SK-N-SH (cell line): ENCODE data around the gene CLEC18A. TPM values are rescaled to one million over a fixed set of nuclear protein-coding genes. Genes with fewer than 3 reads are reported as not detected.

ENCODE experiments used
- polyA plus RNA-seq, 3 experiments: library from polyadenylated mRNA; depleted of rRNA; stranded (reverse); fragments of >200 nt; gene quantifications; 2 replicates each; pipeline ENCODE4 v1.2.3, GENCODE V29; 2012
- small RNA-seq, 7 experiments: library from RNA; depleted of rRNA; stranded (forward); fragments of <200 nt; gene quantifications; one replicate each; pipeline ENCODE3, GENCODE V24; 2012

CLEC18A gene
- polyA plus RNA-seq, 1 of the 3 experiments (the other 2 are of a cell fraction) = 0.20 TPM

Small RNA genes within 50 kb of the gene (small RNA-seq; reads per million reads assigned to genes)
- 0 reads per million in 7 experiments for gene AC026468.1
- gene MIR140 = 108 to 2,527 (median 1,272) reads per million in 7 experiments

Other genes starting within 250 kb of the CLEC18A start
- gene NQO1, start 224.8 kb upstream of the CLEC18A start, polyA plus RNA-seq (2012; rRNA removed) = 152 and 162 TPM in 2 replicates
- 79.5 and 86.3 TPM in 2 replicates for gene NOB1, start 196.4 kb upstream of the CLEC18A start, polyA plus RNA-seq (2012; rRNA removed)
- 9.2 and 13.3 TPM in 2 replicates for gene WWP2, start 189.0 kb upstream of the CLEC18A start, polyA plus RNA-seq (2012; rRNA removed)
- gene PDPR, start 163.0 kb downstream of the CLEC18A start, polyA plus RNA-seq (2012; rRNA removed) = 17.1 and 24.2 TPM in 2 replicates
- 0.08 and 0.23 TPM in 2 replicates for gene CLEC18C, start 222.5 kb downstream of the CLEC18A start, polyA plus RNA-seq (2012; rRNA removed)